OCI-LY1 (cell line): ENCODE results near the gene XRN2.

Experiments used
- H2AFZ ChIP-seq: fragments of 200-600 bp; sonication (generic), shearing (Covaris generic); 2 replicates; pipeline ENCODE4 v1.6.0; 2014; ENCODE audit warnings: antibody characterized with exemption, mild to moderate bottlenecking, low read length
- H3F3A ChIP-seq: fragments of 200-600 bp; sonication (generic), shearing (Covaris generic); 2 replicates; pipeline ENCODE4 v1.6.0; 2014; ENCODE audit warnings: mild to moderate bottlenecking, antibody characterized with exemption, low read length, moderate library complexity; ENCODE audit not compliant: insufficient read depth
- H3K27ac ChIP-seq: fragments of 200-600 bp; sonication (generic); 2 replicates; pipeline ENCODE4 v1.5.1; 2014; ENCODE audit warnings: low read length, mixed run types, mild to moderate bottlenecking, low read depth; ENCODE audit not compliant: poor library complexity, severe bottlenecking
- H3K27me3 ChIP-seq: fragments of 200-600 bp; sonication (generic); 2 replicates; pipeline ENCODE4 v1.6.0; 2014; ENCODE audit warnings: antibody characterized with exemption, mild to moderate bottlenecking, low read length, moderate library complexity; ENCODE audit not compliant: insufficient read depth
- H3K36me3 ChIP-seq: fragments of 200-600 bp; sonication (generic); 2 replicates; pipeline ENCODE4 v1.6.1; 2014; ENCODE audit warnings: mild to moderate bottlenecking, antibody characterized with exemption, low read length, moderate library complexity, mixed read lengths; ENCODE audit not compliant: insufficient read depth
- H3K4me1 ChIP-seq: fragments of 200-600 bp; sonication (generic); 2 replicates; pipeline ENCODE4 v1.5.1; 2014; ENCODE audit warnings: mild to moderate bottlenecking, low read length, moderate library complexity; ENCODE audit not compliant: insufficient read depth, severe bottlenecking
- H3K4me2 ChIP-seq: fragments of 200-600 bp; sonication (generic), shearing (Covaris generic); 2 replicates; pipeline ENCODE4 v1.6.1; 2014; ENCODE audit warnings: low read length
- H3K4me3 ChIP-seq: fragments of 200-600 bp; sonication (generic); 2 replicates; pipeline ENCODE4 v1.5.1; 2014; ENCODE audit warnings: low read length, low read depth, mild to moderate bottlenecking, mixed read lengths; ENCODE audit not compliant: poor library complexity, severe bottlenecking
- H3K79me2 ChIP-seq: fragments of 200-600 bp; shearing (Covaris generic); 2 replicates; pipeline ENCODE4 v1.6.1; 2016; ENCODE audit warnings: mixed run types, low read length, mixed read lengths; ENCODE audit not compliant: insufficient read depth
- H3K9ac ChIP-seq: fragments of 200-600 bp; sonication (generic), shearing (Covaris generic); 2 replicates; pipeline ENCODE4 v1.6.1; 2014; ENCODE audit warnings: mild to moderate bottlenecking, low read length, mixed read lengths
- H3K9me2 ChIP-seq: fragments of 200-600 bp; sonication (generic), shearing (Covaris generic); 2 replicates; pipeline ENCODE4 v1.6.1; 2014; ENCODE audit warnings: low read depth, mild to moderate bottlenecking, low read length, mixed read lengths
- H3K9me3 ChIP-seq: fragments of 200-600 bp; shearing (Covaris generic); 2 replicates; pipeline ENCODE4 v1.6.1; 2014; ENCODE audit warnings: low read length, mixed read lengths
- H4K20me1 ChIP-seq: fragments of 200-600 bp; sonication (generic), shearing (Covaris generic); 2 replicates; pipeline ENCODE4 v1.6.0; 2016; ENCODE audit warnings: mild to moderate bottlenecking, low read length; ENCODE audit not compliant: insufficient read depth
- CTCF ChIP-seq: fragments of 200-600 bp; sonication (generic), shearing (Covaris generic); IDR thresholded peaks from 2 replicates; pipeline ENCODE4 v1.5.1; 2017; ENCODE audit warnings: mild to moderate bottlenecking, antibody characterized with exemption, low read length, moderate library complexity, mixed read lengths
- EZH2 ChIP-seq: fragments of 200-600 bp; sonication (generic), shearing (Covaris generic); IDR thresholded peaks from 2 replicates; pipeline ENCODE4 v1.8.0; 2017; ENCODE audit warnings: borderline replicate concordance, mixed run types, mild to moderate bottlenecking, antibody characterized with exemption, low read length, moderate library complexity, mixed read lengths

Gene XRN2

GRCh38 chr20:21286775-21287174 is 16.4 kb upstream of the XRN2 start:
- no peaks in the 10 kb centered on the region for H3K9me3 ChIP-seq
- H3K4me3 ChIP-seq: no peak overlapping the region
- H3K4me2 ChIP-seq: no peak overlapping the region
- H3K79me2 ChIP-seq: no peaks in the 10 kb centered on the region
- H3K4me1 ChIP-seq: no peaks in the 10 kb centered on the region
- TF ChIP-seq EZH2 (no peak), CTCF (no peak)
- no peak overlapping the region for H3K9ac ChIP-seq
- H3K27ac ChIP-seq: no peak overlapping the region
- H3K27me3 ChIP-seq: no peaks in the 10 kb centered on the region
- no peaks in the 10 kb centered on the region for H3K36me3 ChIP-seq
- H2AFZ ChIP-seq: no peak overlapping the region
- H3K9me2 ChIP-seq: no peaks in the 10 kb centered on the region
- no peaks in the 10 kb centered on the region for H3F3A ChIP-seq
- H4K20me1 ChIP-seq: no peaks in the 10 kb centered on the region

GRCh38 chr20:21288587-21289370 is 14.4 kb upstream of the XRN2 start:
- Histone ChIP-seq H3K79me2 (no peaks in the 10 kb centered on the region), H3K4me3 (no peak overlapping the region), H3K27me3 (no peaks in the 10 kb centered on the region), H2AFZ (no peak overlapping the region), H3K9me2 (no peaks in the 10 kb centered on the region), H4K20me1 (no peaks in the 10 kb centered on the region), H3K4me2 (no peak overlapping the region), H3F3A (no peaks in the 10 kb centered on the region), H3K27ac (no peak overlapping the region), H3K9me3 (no peaks in the 10 kb centered on the region), H3K36me3 (no peaks in the 10 kb centered on the region), H3K9ac (no peak overlapping the region), H3K4me1 (no peaks in the 10 kb centered on the region)
- TF ChIP-seq CTCF (no peak), EZH2 (no peak)

- H3K27me3 ChIP-seq: no peaks in the 10 kb centered on the region
- no peak overlapping the region for H2AFZ ChIP-seq
- H3K79me2 ChIP-seq: no peaks in the 10 kb centered on the region
- H3K9ac ChIP-seq: no peak overlapping the region
- no peak overlapping the region for H3K4me2 ChIP-seq
- no peak overlapping the region for H3K27ac ChIP-seq
- H3K9me3 ChIP-seq: no peaks in the 10 kb centered on the region
- no peak overlapping the region for H3K4me3 ChIP-seq
- TF ChIP-seq EZH2 (no peak), CTCF (no peak)
- no peaks in the 10 kb centered on the region for H3K9me2 ChIP-seq
- no peaks in the 10 kb centered on the region for H3K36me3 ChIP-seq
- no peaks in the 10 kb centered on the region for H3F3A ChIP-seq
- H4K20me1 ChIP-seq: no peaks in the 10 kb centered on the region
- H3K4me1 ChIP-seq: no peaks in the 10 kb centered on the region
Observed at GRCh38 chr20:21289651-21290050, 13.5 kb upstream of the XRN2 start.
